H9 (cell line): ENCODE measurements around the gene LRMDA. TPM values are rescaled to one million over a fixed set of nuclear protein-coding genes. Genes with fewer than 3 reads are reported as not detected.

Experiments used
- DNase-seq: peaks from one replicate; pipeline ENCODE4 v3.0.0-alpha.2; 2017
- H2AFZ ChIP-seq: one replicate; pipeline ENCODE4 v1.6.1; 2013; ENCODE audit warnings: mild to moderate bottlenecking, low read length, control low read depth, moderate library complexity
- H2AK5ac ChIP-seq: 2 replicates; pipeline ENCODE4 v1.6.1; 2013; ENCODE audit warnings: low read length, control low read depth, mixed read lengths; ENCODE audit not compliant: insufficient read length
- H2BK120ac ChIP-seq: one replicate; pipeline ENCODE4 v1.6.1; 2013; ENCODE audit warnings: low read depth, mild to moderate bottlenecking, low read length, control low read depth, inconsistent platforms; ENCODE audit not compliant: poor library complexity, severe bottlenecking
- H2BK12ac ChIP-seq: 2 replicates; pipeline ENCODE4 v1.6.1; 2013; ENCODE audit warnings: low read length, control low read depth, mixed read lengths, low read depth; ENCODE audit not compliant: insufficient read length
- H2BK15ac ChIP-seq: 2 replicates; pipeline ENCODE4 v1.6.1; 2013; ENCODE audit warnings: low read depth, low read length, control low read depth
- H2BK20ac ChIP-seq: one replicate; pipeline ENCODE4 v1.6.1; 2013; ENCODE audit warnings: low read depth, mild to moderate bottlenecking, low read length, control low read depth, inconsistent platforms; ENCODE audit not compliant: poor library complexity, severe bottlenecking
- H2BK5ac ChIP-seq: 2 replicates; pipeline ENCODE4 v1.6.1; 2013; ENCODE audit warnings: low read length, control low read depth, mixed read lengths; ENCODE audit not compliant: insufficient read length
- H3K14ac ChIP-seq: 2 replicates; pipeline ENCODE4 v1.6.1; 2013; ENCODE audit warnings: low read length, control low read depth; ENCODE audit not compliant: insufficient read depth
- H3K18ac ChIP-seq: 2 replicates; pipeline ENCODE4 v1.6.1; 2013; ENCODE audit warnings: low read depth, mild to moderate bottlenecking, mixed read lengths, low read length, control low read depth; ENCODE audit not compliant: insufficient read length
- H3K23ac ChIP-seq: 2 replicates; pipeline ENCODE4 v1.6.1; 2013; ENCODE audit warnings: low read length, control low read depth, mixed read lengths, low read depth; ENCODE audit not compliant: insufficient read length
- H3K23me2 ChIP-seq: 2 replicates; pipeline ENCODE4 v1.6.1; 2013; ENCODE audit warnings: low read depth, mild to moderate bottlenecking, mixed read lengths, low read length, control low read depth; ENCODE audit not compliant: insufficient read length, poor library complexity, severe bottlenecking
- H3K27ac ChIP-seq: 2 replicates; pipeline ENCODE4 v1.5.1; 2013; ENCODE audit warnings: low read length, control low read depth, mixed read lengths, low read depth; ENCODE audit not compliant: insufficient read length
- H3K27me3 ChIP-seq: 2 replicates; pipeline ENCODE4 v1.6.1; 2013; ENCODE audit warnings: low read length, control low read depth, inconsistent platforms; ENCODE audit not compliant: insufficient read depth
- H3K4ac ChIP-seq: 2 replicates; pipeline ENCODE4 v1.6.1; 2013; ENCODE audit warnings: low read depth, mild to moderate bottlenecking, control low read depth, inconsistent platforms, low read length, moderate library complexity
- H3K4me1 ChIP-seq: 2 replicates; pipeline ENCODE4 v1.6.1; 2013; ENCODE audit warnings: low read length, control low read depth, inconsistent platforms; ENCODE audit not compliant: insufficient read depth
- H3K4me2 ChIP-seq: 2 replicates; pipeline ENCODE4 v1.6.1; 2013; ENCODE audit warnings: low read length, control low read depth, mixed read lengths; ENCODE audit not compliant: insufficient read length, insufficient read depth
- H3K56ac ChIP-seq: 2 replicates; pipeline ENCODE4 v1.6.1; 2013; ENCODE audit warnings: low read depth, mild to moderate bottlenecking, mixed read lengths, low read length, control low read depth; ENCODE audit not compliant: insufficient read length
- H3K79me1 ChIP-seq: 2 replicates; pipeline ENCODE4 v1.6.1; 2013; ENCODE audit warnings: low read depth, mild to moderate bottlenecking, moderate library complexity, low read length, control low read depth, inconsistent platforms; ENCODE audit not compliant: insufficient read depth, poor library complexity, severe bottlenecking
- H3K79me2 ChIP-seq: 2 replicates; pipeline ENCODE4 v1.6.1; 2013; ENCODE audit warnings: low read length, control low read depth, inconsistent platforms; ENCODE audit not compliant: insufficient read depth
- H3K9ac ChIP-seq: 2 replicates; pipeline ENCODE4 v1.6.1; 2013; ENCODE audit warnings: low read length, control low read depth, mixed read lengths; ENCODE audit not compliant: insufficient read length; ENCODE audit errors: extremely low read depth
- H3K9me3 ChIP-seq: one replicate; pipeline ENCODE4 v1.6.1; 2013; ENCODE audit warnings: low read depth, low read length, inconsistent platforms; ENCODE audit not compliant: control insufficient read depth
- H3T11ph ChIP-seq: one replicate; pipeline ENCODE4 v1.6.1; 2013; ENCODE audit warnings: mild to moderate bottlenecking, low read length, control low read depth, inconsistent platforms
- H4K20me1 ChIP-seq: one replicate; pipeline ENCODE4 v1.6.1; 2013; ENCODE audit not compliant: control insufficient read depth, insufficient read length, insufficient read depth
- H4K5ac ChIP-seq: 2 replicates; pipeline ENCODE4 v1.6.1; 2013; ENCODE audit warnings: low read depth, mild to moderate bottlenecking, mixed read lengths, low read length, control low read depth; ENCODE audit not compliant: insufficient read length
- H4K8ac ChIP-seq: replicated peaks from 2 replicates; pipeline ENCODE4 v1.6.1; 2013; ENCODE audit warnings: low read length, control low read depth, mixed read lengths, low read depth; ENCODE audit not compliant: insufficient read length
- H4K91ac ChIP-seq: 2 replicates; pipeline ENCODE4 v1.6.1; 2013; ENCODE audit warnings: low read depth, mild to moderate bottlenecking, moderate library complexity, mixed read lengths, low read length, control low read depth; ENCODE audit not compliant: insufficient read length
- H3K27ac Mint-ChIP-seq, 3 experiments: 2 replicates in 2 of 3; 3 replicates in 1 of 3; pipeline ENCODE4 v1.8.0; 2020 to 2021; ENCODE audit warnings: mixed read lengths in 3 of 3, mild to moderate bottlenecking in 1 of 3, moderate library complexity in 1 of 3
- H3K27me3 Mint-ChIP-seq: 2 replicates; pipeline ENCODE4 v1.8.0; 2021; ENCODE audit warnings: low read depth, mild to moderate bottlenecking, moderate library complexity, mixed read lengths
- H3K36me3 Mint-ChIP-seq, 3 experiments: 2 replicates in 2 of 3; 3 replicates in 1 of 3; pipeline ENCODE4 v1.8.0; 2020 to 2021; ENCODE audit warnings: low read depth in 3 of 3, mixed read lengths in 3 of 3; ENCODE audit not compliant: insufficient read depth in 1 of 3
- H3K4me1 Mint-ChIP-seq, 2 experiments: 2 replicates each; pipeline ENCODE4 v1.8.0; 2020; ENCODE audit warnings: mixed read lengths in 2 of 2
- H3K4me3 Mint-ChIP-seq, 2 experiments: 2 replicates in 1 of 2; 3 replicates in 1 of 2; pipeline ENCODE4 v1.8.0; 2020 to 2021; ENCODE audit warnings: mild to moderate bottlenecking in 2 of 2, mixed read lengths in 2 of 2, moderate library complexity in 1 of 2
- H3K9me3 Mint-ChIP-seq, 2 experiments: 2 replicates in 1 of 2; 3 replicates in 1 of 2; pipeline ENCODE4 v1.8.0; 2020; ENCODE audit warnings: mild to moderate bottlenecking in 2 of 2, mixed read lengths in 2 of 2, moderate library complexity in 1 of 2
- CTCF ChIP-seq: fragments of 200-600 bp; sonication (generic); conservative IDR thresholded peaks from 3 replicates; pipeline ENCODE4 v1.8.0; 2021; ENCODE audit warnings: antibody characterized with exemption, mild to moderate bottlenecking
- WGBS: extraction: QIAGEN DNeasy Blood & Tissue Kit; methylation state at CpG from one replicate; pipeline ENCODE4 v1.1.7; 2013; ENCODE audit warnings: missing lambda C conversion rate, low lambda C conversion rate, mixed read lengths; ENCODE audit not compliant: insufficient read length; ENCODE audit errors: extremely low coverage; 5-methylcytosine and 5-hydroxymethylcytosine counted together
- total RNA-seq: library from RNA; stranded (reverse); gene quantifications from 2 replicates; pipeline ENCODE4 v1.2.1, GENCODE V29; 2021

LRMDA gene
- total RNA-seq, 1 experiment from 2014 or later: 1.8 TPM

- H3K9me3 Mint-ChIP-seq: peaks cover 0 to 2% of the 10 kb centered on the region in 2 experiments; a peak in 2 of 5 replicates
- no peaks in the 10 kb centered on the region for H3K23me2 ChIP-seq
- no peak overlapping the region for H4K5ac ChIP-seq
- H3T11ph ChIP-seq: no peak overlapping the region
- H3K79me2 ChIP-seq: no peaks in the 10 kb centered on the region
- no peak overlapping the region for H3K9ac ChIP-seq
- peaks cover 12% of the 10 kb centered on the region for H3K9me3 ChIP-seq
- H3K23ac ChIP-seq: no peak overlapping the region
- H2BK120ac ChIP-seq: no peak overlapping the region
- no peak overlapping the region for H3K4ac ChIP-seq
- WGBS: no CpG with 5 or more reads among the region's 3 CpGs
- H3K27ac Mint-ChIP-seq: no peak overlapping the region
- H3K36me3 Mint-ChIP-seq: no peaks in the 10 kb centered on the region; a peak in 1 of 7 replicates
- H3K4me1 Mint-ChIP-seq: no peaks in the 10 kb centered on the region
- peaks cover 15% of the 10 kb centered on the region for H3K27me3 Mint-ChIP-seq
- H4K20me1 ChIP-seq: no peaks in the 10 kb centered on the region
- H3K4me1 ChIP-seq: no peaks in the 10 kb centered on the region
- H4K91ac ChIP-seq: no peak overlapping the region
- no peak overlapping the region for H4K8ac ChIP-seq
- H3K27me3 ChIP-seq: no peaks in the 10 kb centered on the region
- H2BK15ac ChIP-seq: no peak overlapping the region
- no peak for TF ChIP-seq CTCF
- H3K4me2 ChIP-seq: no peak overlapping the region
- no peak overlapping the region for H3K14ac ChIP-seq
- H2BK5ac ChIP-seq: no peak overlapping the region
- H3K56ac ChIP-seq: no peak overlapping the region
- H3K18ac ChIP-seq: no peak overlapping the region
- no peak overlapping the region for H2AK5ac ChIP-seq
- no peaks in the 10 kb centered on the region for H3K79me1 ChIP-seq
- no peak overlapping the region; a peak in 1 of 5 replicates for H3K4me3 Mint-ChIP-seq
- no peak overlapping the region for H2AFZ ChIP-seq
- H2BK20ac ChIP-seq: no peak overlapping the region
- H3K27ac ChIP-seq: no peak overlapping the region
- no peak for DNase-seq
- H2BK12ac ChIP-seq: no peak overlapping the region
Observed at GRCh38 chr10:75663947-75664664, 232.7 kb downstream of the LRMDA start.
